ENCODE measurements around the gene LRIT1. TPM values are rescaled to one million over a fixed set of nuclear protein-coding genes. Genes with fewer than 3 reads are reported as not detected.

The LRIT1 gene
- polyA plus RNA-seq, 1 of the 3 experiments (the other 2 are of a cell fraction) = not detected

- no peak for TF ChIP-seq TEAD4 (IDR thresholded peaks at IDR 0.05; ENCODE audit: borderline replicate concordance, insufficient read depth)
- TF ChIP-seq USF1 (IDR thresholded peaks at IDR 0.05; ENCODE audit: borderline replicate concordance, low read depth) = no peak
- no peak for TF ChIP-seq REST (IDR thresholded peaks at IDR 0.05; ENCODE audit: low read depth, low read length)
- TF ChIP-seq CHD2 (IDR thresholded peaks at IDR 0.05; ENCODE audit: low read length, partially characterized antibody) = no peak
- TF ChIP-seq TAF1 (IDR thresholded peaks at IDR 0.05; ENCODE audit: borderline replicate concordance, low read depth, low read length) = no peak
- no peak for TF ChIP-seq IRF3 (IDR thresholded peaks at IDR 0.05; ENCODE audit: low read depth, low read length)
- no peak for TF ChIP-seq PBX3 (IDR thresholded peaks at IDR 0.05)
- no peak for TF ChIP-seq ZBTB33 (IDR thresholded peaks at IDR 0.05; ENCODE audit: borderline replicate concordance, low read depth)
- TF ChIP-seq NRF1 (IDR thresholded peaks at IDR 0.05; ENCODE audit: low read depth, low read length) = no peak
- no peak for TF ChIP-seq TCF12 (IDR thresholded peaks at IDR 0.05)
- no peak for TF ChIP-seq RAD21 (IDR thresholded peaks at IDR 0.05; ENCODE audit: low read length)
- TF ChIP-seq GABPA (IDR thresholded peaks at IDR 0.05; ENCODE audit: low read depth) = no peak
- TF ChIP-seq USF2 (IDR thresholded peaks at IDR 0.05; ENCODE audit: borderline replicate concordance, low read depth, low read length) = no peak
- Histone ChIP-seq H3K4me2 (no peak overlapping the region), H3K9ac (no peak overlapping the region), H3K4me1 (ENCODE audit: control insufficient read depth in 1 of 2, insufficient read depth in 2 of 2, low read depth in 1 of 2, low read length in 1 of 2) (peaks cover 0 to 11% of the 10 kb centered on the region in 2 experiments; a peak in 1 of 4 replicates), H3K9me2 (no peaks in the 10 kb centered on the region), H3K36me3 (replicated peaks in 1 of 2; ENCODE audit: control insufficient read depth in 1 of 2, insufficient read depth in 2 of 2, low read length in 1 of 2) (no peaks in the 10 kb centered on the region), H3K27ac (ENCODE audit: low read depth in 2 of 2, low read length in 1 of 2) (no peak overlapping the region), H2AFZ (ENCODE audit: low read depth) (no peak overlapping the region), H3K79me2 (ENCODE audit: insufficient read depth) (no peaks in the 10 kb centered on the region), H3K27me3 (ENCODE audit: insufficient read depth) (no peaks in the 10 kb centered on the region), H3F3A (replicated peaks; ENCODE audit: insufficient read depth) (no peaks in the 10 kb centered on the region), H4K20me1 (ENCODE audit: insufficient read depth) (no peaks in the 10 kb centered on the region), H3K9me3 (no peaks in the 10 kb centered on the region), H3K4me3 (ENCODE audit: low read depth in 2 of 2, low read length in 1 of 2) (no peak overlapping the region)
- no peak for DNase-seq
- ChIA-PET POLR2A (no interaction called here), CTCF (interaction anchor here (1.4 to 5.7 kb wide), 3 partner anchors 8 to 49 kb away, joined by 3 to 34 read pairs (median 13); no protein-coding TSS in a partner anchor)
- 80% methylated on average over 3 of the region's 5 CpGs for WGBS (ENCODE audit: low lambda C conversion rate)
Measured at GRCh38 chr10:84196941-84197340, 44.4 kb downstream of the LRIT1 start.
